CD8-positive, alpha-beta memory T cell (primary cell): Measurements from ENCODE around the gene SMURF1. TPM values are rescaled to one million over a fixed set of nuclear protein-coding genes. Genes with fewer than 3 reads are reported as not detected.

Experiments
- CTCF ChIA-PET: fragments of 350-600 bp; sonication (Branson Sonifier 250); formaldehyde crosslinking; loops from one replicate; lab custom pipeline; 2021; ENCODE audit warnings: antibody characterized with exemption; lab: Charles Lee
- POLR2A ChIA-PET: fragments of 350-600 bp; sonication (Branson Sonifier 250); formaldehyde crosslinking; loops from one replicate; lab custom pipeline; 2021; ENCODE audit warnings: antibody characterized with exemption; lab: Charles Lee
- DNase-seq, 5 donors: peaks; one replicate each; pipeline versions ENCODE4 v3.0.0 to v3.0.0-alpha.2; 2020 to 2022; ENCODE audit warnings: mixed read lengths in 1 of 5
- H3K27ac ChIP-seq: one replicate; pipeline ENCODE4 v1.7.0; 2013; ENCODE audit warnings: low read depth, mild to moderate bottlenecking, low read length, moderate library complexity
- H3K27me3 ChIP-seq: 2 replicates; pipeline ENCODE4 v1.7.0; 2013; ENCODE audit warnings: low read length, mild to moderate bottlenecking; ENCODE audit not compliant: insufficient read depth, poor library complexity, severe bottlenecking
- H3K36me3 ChIP-seq: 2 replicates; pipeline ENCODE4 v1.7.0; 2013; ENCODE audit warnings: mild to moderate bottlenecking, low read length, moderate library complexity; ENCODE audit not compliant: insufficient read depth
- H3K4me1 ChIP-seq: 2 replicates; pipeline ENCODE4 v1.7.0; 2013; ENCODE audit warnings: mild to moderate bottlenecking, low read length, moderate library complexity; ENCODE audit not compliant: insufficient read depth
- H3K4me3 ChIP-seq: 2 replicates; pipeline ENCODE4 v1.7.0; 2013; ENCODE audit warnings: mild to moderate bottlenecking, low read length
- H3K9me3 ChIP-seq: 2 replicates; pipeline ENCODE4 v1.7.0; 2013; ENCODE audit warnings: mild to moderate bottlenecking, low read length
- H3K27ac Mint-ChIP-seq, 8 donors: one replicate each; pipeline ENCODE4 v1.8.0; 2020 to 2021; ENCODE audit warnings: mixed read lengths in 8 of 8, mild to moderate bottlenecking in 6 of 8, inconsistent platforms in 3 of 8, moderate library complexity in 3 of 8
- H3K27me3 Mint-ChIP-seq, 2 donors: one replicate each; pipeline ENCODE4 v1.8.0; 2020 to 2021; ENCODE audit warnings: mixed read lengths in 2 of 2, mild to moderate bottlenecking in 1 of 2, moderate library complexity in 1 of 2
- H3K36me3 Mint-ChIP-seq, 3 donors: one replicate each; pipeline ENCODE4 v1.8.0; 2020 to 2021; ENCODE audit warnings: mixed read lengths in 3 of 3, inconsistent platforms in 1 of 3, mild to moderate bottlenecking in 1 of 3
- H3K4me1 Mint-ChIP-seq, 3 donors: one replicate each; pipeline ENCODE4 v1.8.0; 2020 to 2021; ENCODE audit warnings: mixed read lengths in 3 of 3, inconsistent platforms in 1 of 3, mild to moderate bottlenecking in 1 of 3
- H3K4me3 Mint-ChIP-seq, 7 donors: one replicate each; pipeline ENCODE4 v1.8.0; 2020 to 2021; ENCODE audit warnings: mixed read lengths in 7 of 7, mild to moderate bottlenecking in 6 of 7, moderate library complexity in 4 of 7, inconsistent platforms in 2 of 7
- H3K9me3 Mint-ChIP-seq, 5 donors: one replicate each; pipeline ENCODE4 v1.8.0; 2020 to 2022; ENCODE audit warnings: mixed read lengths in 5 of 5, mild to moderate bottlenecking in 3 of 5, moderate library complexity in 2 of 5, inconsistent platforms in 1 of 5
- polyA plus RNA-seq: library from polyadenylated mRNA; unstranded; fragments of 300-500 nt; fragmentation: Illumina TruSeq; gene quantifications from one replicate; pipeline ENCODE4 v1.2.3, GENCODE V29; 2021
- total RNA-seq, 2 experiments: library from RNA; stranded (reverse); gene quantifications; one replicate each; pipeline ENCODE4 v1.2.3, GENCODE V29; 2021

SMURF1 gene
- total and polyA plus RNA-seq, 3 experiments from 2014 or later: 2.2 to 14.9 (median 14.8) TPM

- Mint-ChIP-seq H3K4me3 (no peak overlapping the region), H3K4me1 (peaks cover 46 to 81% (median 68%) of the 10 kb centered on the region in 3 donors), H3K27me3 (no peaks in the 10 kb centered on the region), H3K27ac (no peak overlapping the region), H3K9me3 (peaks cover 0 to 4% (median 2%) of the 10 kb centered on the region in 5 donors), H3K36me3 (peaks cover 13 to 32% (median 29%) of the 10 kb centered on the region in 3 donors)
- Histone ChIP-seq H3K4me1 (peaks cover 13% of the 10 kb centered on the region), H3K27ac (no peak overlapping the region), H3K9me3 (no peaks in the 10 kb centered on the region), H3K27me3 (no peaks in the 10 kb centered on the region), H3K4me3 (no peak overlapping the region), H3K36me3 (no peaks in the 10 kb centered on the region)
- ChIA-PET POLR2A (no interaction called here), CTCF (no interaction called here)
- DNase-seq: no peak
Observed at GRCh38 chr7:99115379-99115778, 28.5 kb downstream of the SMURF1 start.

GRCh38 chr7:99112979-99113378 is 30.9 kb downstream of the SMURF1 start:
- Mint-ChIP-seq H3K9me3 (peaks cover 0 to 4% (median 1%) of the 10 kb centered on the region in 5 donors), H3K27ac (peak overlapping the region in 1 of 8 donors; percentile 31), H3K4me1 (peaks cover 53 to 82% (median 68%) of the 10 kb centered on the region in 3 donors), H3K36me3 (peaks cover 3 to 15% (median 12%) of the 10 kb centered on the region in 3 donors), H3K27me3 (no peaks in the 10 kb centered on the region), H3K4me3 (no peak overlapping the region)
- Histone ChIP-seq H3K9me3 (no peaks in the 10 kb centered on the region), H3K4me3 (no peak overlapping the region), H3K4me1 (peaks cover 20% of the 10 kb centered on the region), H3K27ac (no peak overlapping the region), H3K27me3 (no peaks in the 10 kb centered on the region), H3K36me3 (no peaks in the 10 kb centered on the region)
- DNase-seq: no peak
- ChIA-PET POLR2A (interaction anchor here (0.6 kb wide), 1 partner anchor 102 kb away, joined by 4 read pairs; no protein-coding TSS in a partner anchor), CTCF (no interaction called here)

- no peaks in the 10 kb centered on the region for H3K27me3 ChIP-seq
- peaks cover 0 to 4% (median 0%) of the 10 kb centered on the region in 5 donors for H3K9me3 Mint-ChIP-seq
- no peak overlapping the region for H3K27ac ChIP-seq
- H3K27me3 Mint-ChIP-seq: no peaks in the 10 kb centered on the region
- CTCF ChIA-PET: interaction anchor here (1.3 kb wide), 1 partner anchor 11 kb away, joined by 4 read pairs; no protein-coding TSS in a partner anchor
- peaks cover 57 to 89% (median 76%) of the 10 kb centered on the region in 3 donors for H3K4me1 Mint-ChIP-seq
- DNase-seq: peak in 1 of 5 donors; percentile 7
- H3K4me3 Mint-ChIP-seq: peak overlapping the region in 2 of 7 donors; percentile 8
- H3K4me1 ChIP-seq: peaks cover 24% of the 10 kb centered on the region
- peak overlapping the region in 4 of 8 donors; percentile 11 to 89 (median 27) for H3K27ac Mint-ChIP-seq
- H3K36me3 ChIP-seq: no peaks in the 10 kb centered on the region
- no peak overlapping the region for H3K4me3 ChIP-seq
- POLR2A ChIA-PET: no interaction called here
- H3K36me3 Mint-ChIP-seq: peaks cover 3 to 13% (median 11%) of the 10 kb centered on the region in 3 donors
- H3K9me3 ChIP-seq: no peaks in the 10 kb centered on the region
Observed at GRCh38 chr7:99112097-99112496, 31.8 kb downstream of the SMURF1 start.

GRCh38 chr7:99111591-99111990 is 32.3 kb downstream of the SMURF1 start:
- POLR2A ChIA-PET: no interaction called here

DNA sequence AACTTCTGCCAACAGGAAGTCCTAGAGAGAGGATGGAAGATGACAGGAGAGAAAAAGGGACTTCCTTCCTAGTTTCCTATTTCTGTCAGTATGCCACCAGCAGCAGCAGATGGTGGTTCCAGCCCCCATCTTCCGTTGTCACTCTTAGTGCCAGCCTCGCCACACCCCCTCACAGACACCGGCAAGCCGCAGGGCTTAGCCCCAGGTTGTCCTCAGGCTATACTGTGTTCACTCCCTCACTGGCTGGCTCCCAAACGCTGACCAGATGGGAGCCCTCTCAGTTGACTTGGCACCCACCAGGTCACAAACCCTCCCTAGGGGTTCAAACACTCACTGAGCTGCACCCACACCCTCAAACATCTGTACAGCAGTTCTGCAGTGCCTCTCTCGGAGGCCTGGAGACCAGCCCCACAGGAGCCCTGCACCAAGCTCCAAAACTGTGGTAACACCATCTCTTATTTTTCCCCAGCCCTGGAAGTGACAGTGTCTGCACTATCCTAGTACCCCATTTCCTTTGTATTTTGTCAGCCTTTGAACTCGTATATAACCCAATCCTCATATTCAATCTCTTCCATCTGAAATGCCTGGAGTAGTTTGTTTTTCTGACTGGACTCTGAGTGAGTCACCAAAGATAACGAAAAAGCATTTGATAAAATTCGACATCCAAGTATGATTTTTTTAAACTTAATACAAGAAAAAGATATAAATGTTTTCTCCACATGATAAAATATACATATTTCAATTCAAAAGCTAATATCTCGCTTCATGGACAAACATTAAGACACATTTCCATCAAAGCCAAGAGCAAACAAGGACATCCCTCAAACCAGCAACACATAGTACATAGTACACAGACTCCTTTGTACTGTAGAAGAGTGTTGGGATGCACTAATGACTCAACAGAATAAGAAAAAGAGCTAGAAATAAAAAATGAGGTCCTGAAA is 34.5 kb downstream of the SMURF1 start:
- Mint-ChIP-seq H3K27ac (peak overlapping the region in 5 of 8 donors; percentile 5 to 74 (median 52)), H3K4me3 (peak overlapping the region in 1 of 7 donors; percentile 0), H3K4me1 (peaks cover 52 to 83% (median 72%) of the 10 kb centered on the region in 3 donors), H3K9me3 (peaks cover 0 to 1% (median 0%) of the 10 kb centered on the region in 5 donors), H3K36me3 (peaks cover 3 to 7% (median 6%) of the 10 kb centered on the region in 3 donors), H3K27me3 (no peaks in the 10 kb centered on the region)
- H3K4me3 ChIP-seq: no peak overlapping the region
- POLR2A ChIA-PET: interaction anchor here (0.7 kb wide), 1 partner anchor 508 kb away, joined by 6 read pairs; no protein-coding TSS in a partner anchor
- no peaks in the 10 kb centered on the region for H3K9me3 ChIP-seq
- CTCF ChIA-PET: no interaction called here
- H3K36me3 ChIP-seq: no peaks in the 10 kb centered on the region
- H3K27me3 ChIP-seq: no peaks in the 10 kb centered on the region
- no peak overlapping the region for H3K27ac ChIP-seq
- H3K4me1 ChIP-seq: peaks cover 24% of the 10 kb centered on the region
- peak in 1 of 5 donors; percentile 23 for DNase-seq

More at GRCh38 chr7:99111591-99111990, 32.3 kb downstream of the SMURF1 start:
- no peaks in the 10 kb centered on the region for H3K27me3 Mint-ChIP-seq
- peak overlapping the region in 1 of 7 donors; percentile 5 for H3K4me3 Mint-ChIP-seq
- Histone ChIP-seq H3K27ac (no peak overlapping the region), H3K4me1 (peaks cover 24% of the 10 kb centered on the region), H3K4me3 (no peak overlapping the region), H3K9me3 (no peaks in the 10 kb centered on the region), H3K27me3 (no peaks in the 10 kb centered on the region), H3K36me3 (no peaks in the 10 kb centered on the region)
- H3K4me1 Mint-ChIP-seq: peaks cover 57 to 85% (median 74%) of the 10 kb centered on the region in 3 donors
- H3K9me3 Mint-ChIP-seq: peaks cover 0 to 2% (median 0%) of the 10 kb centered on the region in 5 donors
- CTCF ChIA-PET: interaction anchor here (1.3 kb wide), 1 partner anchor 11 kb away, joined by 4 read pairs; no protein-coding TSS in a partner anchor
- peak overlapping the region in 3 of 8 donors; percentile 7 to 33 (median 15) for H3K27ac Mint-ChIP-seq
- H3K36me3 Mint-ChIP-seq: peaks cover 3 to 10% (median 6%) of the 10 kb centered on the region in 3 donors
- no peak for DNase-seq

DNA sequence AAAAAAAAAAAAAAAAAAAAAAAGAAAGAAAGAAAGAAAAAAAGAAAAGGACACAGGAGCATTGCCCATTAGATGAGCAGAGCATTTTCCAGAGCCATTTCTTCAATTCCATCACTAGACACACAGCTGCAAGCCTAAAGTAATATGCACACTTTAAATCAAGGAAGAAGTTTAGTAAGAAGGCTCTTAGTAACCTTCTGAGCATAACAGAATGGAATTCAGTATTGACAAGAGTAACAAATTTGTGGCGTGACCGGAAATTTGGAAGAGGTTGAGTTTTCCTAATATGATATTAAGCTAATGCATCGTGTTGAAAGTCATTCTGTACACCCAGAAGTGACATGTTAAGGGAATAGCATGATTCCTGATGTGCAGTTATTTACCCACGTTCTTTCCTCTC is 35.3 kb downstream of the SMURF1 start:
- Histone ChIP-seq H3K27ac (no peak overlapping the region), H3K9me3 (no peaks in the 10 kb centered on the region), H3K36me3 (no peaks in the 10 kb centered on the region), H3K27me3 (no peaks in the 10 kb centered on the region), H3K4me3 (no peak overlapping the region), H3K4me1 (peaks cover 24% of the 10 kb centered on the region)
- H3K27ac Mint-ChIP-seq: no peak overlapping the region
- DNase-seq: no peak
- ChIA-PET POLR2A (interaction anchor here (0.7 kb wide), 1 partner anchor 509 kb away, joined by 6 read pairs; no protein-coding TSS in a partner anchor), CTCF (no interaction called here)
- peaks cover 3 to 6% (median 5%) of the 10 kb centered on the region in 3 donors for H3K36me3 Mint-ChIP-seq
- H3K4me1 Mint-ChIP-seq: peaks cover 54 to 85% (median 78%) of the 10 kb centered on the region in 3 donors
- no peak overlapping the region for H3K4me3 Mint-ChIP-seq
- H3K9me3 Mint-ChIP-seq: no peaks in the 10 kb centered on the region
- H3K27me3 Mint-ChIP-seq: no peaks in the 10 kb centered on the region

DNA sequence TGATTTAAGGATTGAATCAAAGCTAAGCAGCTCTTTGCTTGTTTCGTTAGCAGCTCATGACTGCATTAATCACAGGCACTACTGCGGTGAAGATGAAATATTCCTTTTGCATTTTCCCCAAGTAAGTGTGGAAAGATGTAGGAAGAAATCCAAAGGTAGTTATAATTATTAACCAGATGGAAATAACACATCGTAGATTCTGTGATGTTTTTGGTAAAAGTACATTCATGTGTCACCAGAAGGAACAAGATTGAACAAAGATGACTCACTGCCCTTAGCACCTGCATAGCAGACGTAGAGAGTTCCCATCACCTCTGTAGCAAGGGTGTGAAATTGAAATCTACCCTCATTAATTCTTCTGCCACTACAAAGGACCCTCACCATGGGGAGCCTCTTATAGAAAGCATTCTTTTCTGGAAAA is 37.1 kb downstream of the SMURF1 start:
- Histone ChIP-seq H3K4me1 (peaks cover 16% of the 10 kb centered on the region), H3K4me3 (no peak overlapping the region), H3K27ac (no peak overlapping the region), H3K36me3 (no peaks in the 10 kb centered on the region), H3K9me3 (no peaks in the 10 kb centered on the region), H3K27me3 (no peaks in the 10 kb centered on the region)
- H3K36me3 Mint-ChIP-seq: peaks cover 0 to 1% (median 0%) of the 10 kb centered on the region in 3 donors
- no peak for DNase-seq
- no peaks in the 10 kb centered on the region for H3K9me3 Mint-ChIP-seq
- ChIA-PET POLR2A (no interaction called here), CTCF (no interaction called here)
- no peaks in the 10 kb centered on the region for H3K27me3 Mint-ChIP-seq
- H3K4me3 Mint-ChIP-seq: no peak overlapping the region
- no peak overlapping the region for H3K27ac Mint-ChIP-seq
- H3K4me1 Mint-ChIP-seq: peaks cover 52 to 78% (median 77%) of the 10 kb centered on the region in 3 donors
